GM19043 (cell line): Measurements from ENCODE around the gene DUSP9.

Experiments
- ATAC-seq: cut with Tn5 transposase; IDR thresholded peaks from one replicate; pipeline ENCODE4 v1.9.1; 2021; ENCODE audit warnings: low read depth; ENCODE audit not compliant: unreplicated experiment

DUSP9 gene

DNA sequence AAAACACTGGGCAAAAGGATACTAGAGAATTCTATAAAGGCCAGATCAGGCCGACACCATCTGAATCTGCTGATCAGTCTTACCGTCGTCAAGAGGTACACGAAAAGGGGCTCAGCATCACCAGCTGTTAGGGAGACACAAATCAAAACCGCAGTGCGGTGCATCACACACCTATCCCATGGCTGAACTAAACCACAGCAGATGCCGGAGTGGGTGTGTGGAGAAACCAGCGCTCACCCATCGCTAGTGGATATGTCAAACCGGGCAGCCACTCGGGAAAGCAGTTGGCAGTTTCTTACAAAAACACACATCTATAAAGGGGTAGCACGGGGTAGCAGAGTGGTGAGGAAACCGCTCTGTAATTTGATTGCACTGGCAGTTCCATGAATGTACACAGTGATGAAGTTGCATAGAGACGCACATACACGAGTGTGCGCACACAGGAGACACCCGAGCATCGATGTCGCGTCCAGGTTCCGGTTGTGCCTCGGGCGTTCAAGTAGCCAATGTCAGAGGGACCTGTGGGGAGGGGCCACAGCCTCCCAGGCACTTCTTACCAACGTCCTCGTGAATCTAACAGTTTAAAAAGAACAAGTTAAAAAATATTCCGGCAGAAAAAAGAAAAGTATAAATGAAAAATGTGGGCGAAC is 24.9 kb upstream of the DUSP9 start:
- ATAC-seq = no peak

DNA sequence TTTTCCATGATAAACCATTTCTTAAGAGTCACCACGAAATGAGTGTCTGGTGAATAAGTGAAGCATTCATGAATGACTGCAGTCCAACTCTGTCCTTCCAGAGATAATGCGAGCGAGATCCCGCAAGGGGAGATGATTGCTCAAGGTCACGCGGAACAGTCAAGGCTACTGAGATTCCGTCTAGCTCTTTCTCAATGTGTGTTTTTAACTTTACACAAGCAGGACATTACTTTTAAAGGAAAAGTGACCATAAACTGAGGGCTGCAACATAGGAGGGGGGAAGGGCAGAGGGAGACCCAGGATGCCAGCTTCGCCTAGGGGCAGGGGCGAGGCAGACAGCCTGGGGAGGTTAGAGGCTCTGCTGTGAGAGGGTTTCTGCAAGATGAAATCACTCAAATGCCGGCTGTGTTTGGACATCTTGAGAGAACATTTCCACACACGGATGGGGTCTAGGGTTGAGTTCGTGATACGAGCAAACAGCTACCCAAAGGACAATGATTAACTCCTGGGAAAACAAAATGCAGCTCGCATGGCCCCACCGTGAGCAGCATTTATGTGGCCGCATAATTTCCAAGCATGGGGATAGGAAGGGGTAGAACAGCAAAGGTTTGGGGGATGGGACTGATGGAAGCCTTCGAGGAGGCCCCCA is 24.2 kb upstream of the DUSP9 start:
- no peak for ATAC-seq

- ATAC-seq = no peak
Observed at GRCh38 chrX:153623310-153624029, 23.5 kb upstream of the DUSP9 start.

GRCh38 chrX:153624196-153625091 is 22.6 kb upstream of the DUSP9 start:
- no peak for ATAC-seq

- no peak for ATAC-seq
Observed at GRCh38 chrX:153625271-153626024, 21.6 kb upstream of the DUSP9 start.

DNA sequence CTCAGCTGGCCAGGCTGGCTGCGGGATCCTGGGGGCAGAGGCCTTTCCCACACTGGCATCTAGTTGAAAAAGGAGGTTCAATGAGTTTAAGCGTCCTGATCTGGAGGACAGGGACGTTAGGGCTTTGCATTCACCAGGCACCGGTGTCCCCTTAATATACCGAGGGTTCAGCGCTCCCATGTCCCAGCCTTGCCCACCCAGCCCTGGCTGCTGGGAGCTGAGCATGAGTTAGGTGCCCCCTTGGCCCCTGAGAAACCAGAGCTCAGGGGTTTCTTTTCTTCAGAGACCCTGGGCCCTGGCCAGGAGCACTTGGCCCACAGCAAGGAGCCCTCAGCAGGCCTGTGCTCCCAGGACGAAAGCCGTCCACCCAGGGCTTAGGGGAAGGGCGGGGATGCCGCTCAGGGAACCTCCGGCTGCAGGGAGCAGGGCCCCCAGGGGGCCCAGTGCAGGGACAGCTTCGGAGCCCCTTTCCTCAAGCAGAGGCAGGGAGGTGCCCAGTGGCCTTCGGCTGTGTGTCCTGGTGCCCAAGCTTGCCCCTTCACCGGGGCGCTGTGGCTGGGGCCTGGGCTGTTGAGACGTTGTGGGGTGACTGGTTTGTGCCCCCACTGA is 20.9 kb upstream of the DUSP9 start:
- ATAC-seq = no peak

GRCh38 chrX:153626863-153627674 is 19.9 kb upstream of the DUSP9 start:
- ATAC-seq = no peak

DNA sequence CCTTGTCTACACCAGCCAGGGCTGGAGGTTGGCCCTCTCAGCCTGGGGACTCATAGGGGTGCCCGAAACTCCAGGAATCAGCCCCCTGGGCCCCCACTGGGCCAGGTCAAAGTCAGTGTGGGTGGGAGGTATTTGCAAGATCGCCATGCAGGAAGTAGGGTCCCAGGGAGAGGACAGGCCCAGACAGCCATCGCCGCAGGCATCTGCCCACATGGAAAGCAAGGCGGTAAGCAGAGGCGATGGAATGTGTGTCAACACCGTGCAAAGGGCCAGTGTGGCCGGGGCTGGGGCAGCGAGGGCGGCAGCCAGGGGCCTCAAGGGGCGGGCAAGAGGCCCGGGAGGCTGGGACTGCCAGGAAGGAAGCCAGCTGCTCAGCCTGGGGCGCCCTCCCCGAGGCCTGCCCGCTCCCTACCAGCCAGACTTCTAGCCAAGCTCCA is 19.3 kb upstream of the DUSP9 start:
- no peak for ATAC-seq

- no peak for ATAC-seq
Observed at GRCh38 chrX:153628129-153628528, 18.9 kb upstream of the DUSP9 start.

DNA sequence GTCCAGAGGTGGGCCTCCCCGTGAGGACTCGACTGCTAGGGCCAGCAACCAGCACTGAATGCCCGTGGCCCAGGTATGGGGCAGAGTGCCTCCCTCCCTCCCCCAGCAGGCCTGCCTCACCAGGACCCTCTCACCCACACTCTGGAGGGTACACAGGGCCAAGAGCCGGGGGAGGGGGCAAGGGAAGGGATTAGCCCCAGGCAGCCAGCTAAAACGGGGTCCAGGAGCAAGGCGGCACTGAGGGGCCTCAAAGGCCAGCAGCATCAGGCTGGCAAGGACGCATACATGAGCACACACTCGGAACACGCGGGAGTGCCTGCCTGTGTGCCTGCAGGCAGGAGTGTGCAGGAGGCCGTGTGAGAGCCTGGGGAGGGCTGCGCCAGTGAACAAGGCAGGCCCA is 18.3 kb upstream of the DUSP9 start:
- no peak for ATAC-seq

DNA sequence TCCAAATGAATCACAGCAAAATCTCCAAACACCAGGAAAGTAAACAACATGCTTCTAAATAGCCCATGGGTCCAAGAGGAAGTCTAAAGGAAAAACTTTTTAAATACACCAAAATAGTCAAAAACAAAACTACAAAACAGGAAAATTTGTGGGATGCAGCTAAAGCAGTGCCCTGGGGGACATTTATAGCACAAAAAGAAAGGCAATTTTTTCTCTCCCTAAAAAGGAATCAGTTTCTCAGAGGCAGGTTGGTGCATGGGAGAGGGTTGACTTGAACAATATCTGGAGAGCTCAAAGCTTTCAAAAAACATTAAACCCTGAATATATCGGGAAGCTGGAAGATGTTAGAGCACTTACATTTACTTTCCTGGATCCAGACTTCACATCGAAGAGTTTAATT is 15.7 kb upstream of the DUSP9 start:
- ATAC-seq = no peak

GRCh38 chrX:153631907-153632594 is 15.0 kb upstream of the DUSP9 start:
- ATAC-seq = no peak

DNA sequence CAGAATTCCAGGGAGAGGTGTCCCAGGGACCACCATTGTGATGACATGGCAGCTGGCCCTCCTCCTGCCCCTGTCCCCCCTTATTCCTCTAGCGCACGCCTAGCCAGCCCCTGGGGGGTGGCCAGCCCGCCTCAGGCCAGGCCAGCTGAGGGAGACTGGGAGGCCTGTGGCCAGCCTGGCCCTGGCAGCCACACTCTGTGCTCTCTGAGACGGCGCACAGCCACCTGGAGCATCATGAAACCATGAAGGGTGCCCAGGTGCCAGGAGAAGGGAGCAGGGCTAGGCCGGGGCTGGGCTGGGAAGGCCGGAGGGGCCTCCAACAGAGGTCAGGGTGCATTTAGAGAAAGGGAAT is 14.4 kb upstream of the DUSP9 start:
- ATAC-seq = no peak

GRCh38 chrX:153633048-153633447 is 14.0 kb upstream of the DUSP9 start:
- no peak for ATAC-seq

- ATAC-seq = no peak
Observed at GRCh38 chrX:153633607-153634180, 13.3 kb upstream of the DUSP9 start.

DNA sequence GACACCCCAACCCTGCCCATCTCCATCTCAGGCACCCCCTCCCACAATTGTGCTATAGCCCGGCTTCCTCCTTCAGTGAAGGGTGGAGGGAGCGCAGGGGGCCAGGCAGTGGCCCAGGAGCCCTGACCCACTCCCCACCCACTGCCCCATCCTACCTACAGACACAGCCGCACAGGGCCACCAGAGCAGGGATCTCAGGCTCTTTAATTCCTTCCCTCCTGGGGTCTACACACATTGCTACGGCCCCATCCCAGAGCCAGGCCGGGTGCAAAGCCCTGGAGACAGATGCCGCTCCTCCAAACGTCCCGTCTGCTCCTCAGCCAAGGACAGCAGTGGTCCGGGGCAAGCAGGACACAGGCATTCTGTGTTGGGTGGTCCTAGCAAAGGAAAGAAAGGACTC is 12.8 kb upstream of the DUSP9 start:
- no peak for ATAC-seq

- ATAC-seq = no peak
Observed at GRCh38 chrX:153634832-153635231, 12.2 kb upstream of the DUSP9 start.

DNA sequence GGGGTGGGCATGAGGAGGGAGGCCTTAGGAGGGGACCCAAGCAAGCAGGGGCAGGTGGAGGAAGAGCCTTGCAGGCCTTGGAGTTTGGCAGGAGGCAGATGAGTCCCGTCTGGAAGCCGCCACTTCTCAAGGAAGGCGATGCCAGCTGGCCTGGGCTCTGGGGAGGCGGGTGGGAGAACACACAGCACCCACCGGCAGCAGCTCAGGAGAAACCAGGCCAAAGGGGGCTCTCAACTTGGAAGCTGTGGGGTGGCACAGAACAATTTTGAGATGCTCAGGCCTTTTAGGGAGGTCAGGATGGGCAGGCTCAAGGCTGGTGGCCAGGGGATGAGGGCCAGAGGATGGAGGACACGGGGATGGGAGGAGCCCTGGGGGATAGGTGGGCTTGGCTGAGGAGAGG is 11.6 kb upstream of the DUSP9 start:
- no peak for ATAC-seq
